ENCODE measurements around the gene ETV3.

The ETV3 gene

DNA sequence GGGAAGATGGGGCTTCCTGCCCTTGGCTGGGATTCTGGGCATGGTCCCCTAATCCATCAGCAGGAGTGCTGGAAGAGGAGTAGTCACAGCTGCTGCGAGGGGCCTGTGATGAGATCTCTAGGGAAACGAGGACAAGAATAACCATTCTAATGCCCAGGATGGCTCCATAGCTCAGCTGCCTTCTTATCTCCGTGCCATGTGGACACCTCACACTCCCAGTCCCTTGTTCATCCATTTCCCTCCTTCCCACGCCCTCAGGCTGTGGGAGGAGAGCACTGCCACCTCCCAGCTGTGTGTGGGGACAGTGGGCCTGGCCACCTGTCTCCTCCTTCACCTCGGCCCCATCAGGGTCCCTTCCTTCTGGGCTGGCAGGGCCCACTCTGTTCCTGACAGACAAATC, 16.1 kb upstream of the ETV3 start:
- no peak for DNase-seq (ENCODE audit: low read depth)
- TF ChIP-seq, protein P1, sequence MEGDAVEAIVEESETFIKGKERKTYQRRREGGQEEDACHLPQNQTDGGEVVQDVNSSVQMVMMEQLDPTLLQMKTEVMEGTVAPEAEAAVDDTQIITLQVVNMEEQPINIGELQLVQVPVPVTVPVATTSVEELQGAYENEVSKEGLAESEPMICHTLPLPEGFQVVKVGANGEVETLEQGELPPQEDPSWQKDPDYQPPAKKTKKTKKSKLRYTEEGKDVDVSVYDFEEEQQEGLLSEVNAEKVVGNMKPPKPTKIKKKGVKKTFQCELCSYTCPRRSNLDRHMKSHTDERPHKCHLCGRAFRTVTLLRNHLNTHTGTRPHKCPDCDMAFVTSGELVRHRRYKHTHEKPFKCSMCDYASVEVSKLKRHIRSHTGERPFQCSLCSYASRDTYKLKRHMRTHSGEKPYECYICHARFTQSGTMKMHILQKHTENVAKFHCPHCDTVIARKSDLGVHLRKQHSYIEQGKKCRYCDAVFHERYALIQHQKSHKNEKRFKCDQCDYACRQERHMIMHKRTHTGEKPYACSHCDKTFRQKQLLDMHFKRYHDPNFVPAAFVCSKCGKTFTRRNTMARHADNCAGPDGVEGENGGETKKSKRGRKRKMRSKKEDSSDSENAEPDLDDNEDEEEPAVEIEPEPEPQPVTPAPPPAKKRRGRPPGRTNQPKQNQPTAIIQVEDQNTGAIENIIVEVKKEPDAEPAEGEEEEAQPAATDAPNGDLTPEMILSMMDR (IDR thresholded peaks at IDR 0.05; ENCODE audit: insufficient read depth, low read depth, low read length, missing control alignments), result no peak

DNA sequence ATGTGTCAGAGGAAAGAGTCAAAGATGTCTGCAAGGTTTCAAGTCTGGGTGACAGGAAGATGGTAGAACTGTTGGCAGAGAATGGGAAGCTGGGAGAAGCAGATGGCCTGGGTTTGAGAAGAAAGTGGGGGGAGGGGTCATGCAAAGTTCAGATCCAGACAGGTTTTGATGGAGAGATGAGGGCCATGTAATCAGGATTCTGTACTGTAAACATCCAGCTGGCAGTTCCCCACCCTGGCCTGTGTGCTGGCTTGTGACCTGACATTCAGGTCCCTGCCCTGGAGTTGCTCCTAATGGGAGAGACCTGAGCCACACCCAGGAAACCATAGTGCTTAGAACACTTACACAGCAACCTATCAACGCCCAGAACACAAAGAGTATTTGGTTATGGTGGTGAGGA, 15.6 kb upstream of the ETV3 start:
- no peak overlapping the region for H3K4me3 ChIP-seq (ENCODE audit: low read depth, low read length)
- no peak for DNase-seq (ENCODE audit: low read depth)
- TF ChIP-seq, protein P1 (IDR thresholded peaks at IDR 0.05; ENCODE audit: insufficient read depth, low read depth, low read length, missing control alignments), result no peak

More for the DNA sequence above, 16.1 kb upstream of the ETV3 start:
- H3K4me3 ChIP-seq (ENCODE audit: low read depth, low read length), result no peak overlapping the region

DNA sequence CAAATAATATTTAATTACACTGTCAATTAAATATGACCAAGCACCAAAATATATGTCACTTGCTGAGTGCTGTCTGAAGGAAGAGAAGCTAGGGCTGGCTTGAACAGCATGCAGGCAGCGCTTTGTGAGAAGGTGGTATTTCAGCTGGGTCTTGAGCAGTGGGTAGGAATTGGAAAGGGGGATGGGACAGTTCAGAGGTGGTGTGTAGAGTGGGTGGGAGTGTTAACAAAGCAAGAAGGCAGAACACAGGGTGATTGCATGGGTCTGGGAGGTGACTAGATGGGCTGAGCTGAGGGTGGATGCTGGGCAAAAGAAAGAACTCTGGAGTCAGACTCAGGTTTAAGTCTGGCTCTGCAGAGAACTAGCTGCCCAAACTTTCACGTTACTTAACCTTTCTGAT, 14.3 kb upstream of the ETV3 start:
- TF ChIP-seq, protein P1 (IDR thresholded peaks at IDR 0.05; ENCODE audit: insufficient read depth, low read depth, low read length, missing control alignments), result no peak
- no peak for DNase-seq (ENCODE audit: low read depth)
- H3K4me3 ChIP-seq (ENCODE audit: low read depth, low read length), result no peak overlapping the region

DNA sequence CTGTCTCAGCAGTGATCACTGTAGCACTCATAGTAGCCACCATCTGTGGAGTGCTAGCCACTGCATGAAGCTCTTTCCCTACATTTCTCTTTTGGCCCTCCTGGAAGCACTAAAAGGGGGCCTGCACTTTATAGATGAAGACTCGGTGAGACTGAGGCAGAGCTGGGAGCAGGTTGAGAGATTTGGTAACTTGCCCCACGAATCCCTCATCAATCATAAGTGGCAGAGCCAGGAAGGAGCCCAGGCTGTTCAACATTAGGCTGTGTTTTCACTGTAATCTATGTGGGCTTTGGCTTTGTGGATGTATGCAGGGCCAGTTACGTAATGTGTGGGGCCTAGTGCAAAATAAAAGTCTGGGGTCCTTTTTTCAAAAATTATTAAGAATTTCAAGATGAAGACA, 13.3 kb upstream of the ETV3 start:
- DNase-seq (ENCODE audit: low read depth), result no peak
- H3K4me3 ChIP-seq (ENCODE audit: low read depth, low read length), result no peak overlapping the region
- TF ChIP-seq, protein P1 (IDR thresholded peaks at IDR 0.05; ENCODE audit: insufficient read depth, low read depth, low read length, missing control alignments), result no peak

DNA sequence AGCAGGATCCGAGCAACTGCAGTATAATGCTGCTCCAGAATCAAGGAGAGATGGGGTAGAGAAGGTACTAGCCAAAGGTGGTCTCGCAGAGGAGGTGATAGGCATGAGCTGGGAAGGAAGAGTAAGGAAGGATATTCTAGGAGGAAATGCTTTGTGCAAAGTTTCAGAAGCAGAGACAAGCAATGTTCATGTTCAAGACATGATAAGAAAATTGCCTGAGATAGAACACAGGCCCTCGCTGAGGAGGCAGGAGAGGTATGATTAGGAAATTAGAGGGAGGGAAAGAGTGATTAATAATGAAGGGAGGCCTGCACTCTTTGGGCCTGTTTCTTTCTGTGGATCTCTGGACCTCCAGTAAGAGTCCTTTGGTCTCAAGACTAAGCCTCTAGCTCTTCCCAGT, 12.9 kb upstream of the ETV3 start:
- DNase-seq (ENCODE audit: low read depth), result no peak
- no peak overlapping the region for H3K4me3 ChIP-seq (ENCODE audit: low read depth, low read length)
- TF ChIP-seq, protein P1 (IDR thresholded peaks at IDR 0.05; ENCODE audit: insufficient read depth, low read depth, low read length, missing control alignments), result no peak

DNA sequence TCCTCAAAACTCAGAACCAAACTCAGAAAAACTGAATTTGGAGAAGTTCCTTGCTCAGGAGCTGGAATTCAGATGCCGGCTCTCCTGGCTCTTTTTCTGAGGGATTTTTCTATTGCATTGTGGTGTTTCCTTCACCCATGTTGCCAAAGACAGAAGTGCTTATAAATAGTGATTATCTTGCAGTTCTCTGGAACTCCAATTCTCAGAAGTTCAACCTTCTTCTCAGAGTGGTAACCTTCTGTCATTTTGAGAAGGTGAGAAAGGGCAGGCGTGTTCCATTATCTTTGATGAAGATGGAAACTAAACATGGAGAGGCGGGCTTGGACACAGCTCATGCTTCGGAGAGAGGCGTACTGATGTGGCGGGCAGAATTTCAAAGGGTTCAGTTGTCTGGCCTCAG, 12.4 kb upstream of the ETV3 start:
- DNase-seq (ENCODE audit: low read depth), result no peak
- TF ChIP-seq, protein P1 (IDR thresholded peaks at IDR 0.05; ENCODE audit: insufficient read depth, low read depth, low read length, missing control alignments), result no peak
- H3K4me3 ChIP-seq (ENCODE audit: low read depth, low read length), result no peak overlapping the region

DNA sequence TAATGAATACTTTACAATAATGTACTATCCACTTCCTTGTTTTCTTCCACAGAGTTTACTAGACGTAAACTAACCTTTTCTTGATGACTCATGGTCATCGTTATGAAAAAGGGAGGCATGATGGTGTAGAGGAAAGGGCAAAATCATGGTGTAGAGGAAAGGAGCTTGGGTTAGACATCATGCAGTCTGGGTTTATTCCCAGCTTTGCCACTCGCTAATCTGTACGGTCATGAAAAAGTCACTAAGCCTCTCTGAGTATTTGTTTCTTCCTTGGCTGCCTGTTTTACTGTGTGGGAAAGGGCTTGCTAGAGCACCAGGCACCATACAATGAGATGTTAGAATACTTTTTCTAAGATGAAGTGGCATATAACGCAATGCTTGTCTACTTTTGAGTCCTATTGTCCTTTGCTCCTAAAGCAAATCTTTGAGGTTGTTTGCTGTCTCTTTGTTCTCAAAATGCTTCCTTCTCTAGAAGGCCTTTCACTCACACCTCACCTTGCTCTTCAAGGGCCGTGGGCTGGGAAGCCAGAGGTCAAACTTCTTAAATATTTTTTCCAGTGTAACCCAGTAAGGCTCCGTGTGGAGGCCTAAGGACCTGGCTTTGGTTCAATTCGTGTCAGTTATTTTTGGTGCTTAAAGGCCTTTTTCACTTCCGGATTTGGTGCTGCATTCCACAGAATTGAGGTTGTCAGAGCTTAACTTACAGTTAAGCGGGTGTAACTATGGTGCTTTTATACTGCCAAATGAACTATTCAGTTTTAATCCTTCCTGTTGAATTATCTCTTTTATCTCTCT, 9.9 kb upstream of the ETV3 start:
- H3K4me3 ChIP-seq (ENCODE audit: low read depth, low read length), result no peak overlapping the region
- peak; percentile 54 for DNase-seq (ENCODE audit: low read depth)
- TF ChIP-seq, protein P1 (IDR thresholded peaks at IDR 0.05; ENCODE audit: insufficient read depth, low read depth, low read length, missing control alignments), result no peak

Measured in GM12865 (cell line).